ENCODE measurements around the gene PLXNC1.

- no peak for TF ChIP-seq ZNF274 (IDR thresholded peaks at IDR 0.05; ENCODE audit: borderline replicate concordance, extremely low read depth, low read length)
- TF ChIP-seq JUND (IDR thresholded peaks at IDR 0.05; ENCODE audit: low read length): no peak
- TF ChIP-seq CTCF (IDR thresholded peaks at IDR 0.05; ENCODE audit: control extremely low read depth in 1 of 3, insufficient read depth in 1 of 3, low read depth in 1 of 3, low read length in 3 of 3): no peak
- no peak for TF ChIP-seq RAD21 (IDR thresholded peaks at IDR 0.05 in 1 of 2, conservative IDR thresholded peaks at IDR 0.05 in 1 of 2; ENCODE audit: low read depth in 2 of 2, low read length in 2 of 2)
- no peak for TF ChIP-seq USF2 (IDR thresholded peaks at IDR 0.05; ENCODE audit: low read length)
- no peak for TF ChIP-seq TAF7 (optimal IDR thresholded peaks at IDR 0.05; ENCODE audit: borderline replicate concordance, low read depth, low read length)
Measured at GRCh38 chr12:94261786-94262185, 113.4 kb downstream of the PLXNC1 start.
